Trophoblast cell (in vitro differentiated cells and primary cell): ENCODE results near the gene SLC23A3.
A peak's percentile ranks its signal among the peaks of the same experiment; 100 is the strongest.

Experiments
- DNase-seq, 2 donors: peaks; one replicate each; pipeline ENCODE4 v3.0.0-alpha.2; 2016
- H2AFZ ChIP-seq: 2 replicates; pipeline ENCODE4 v1.6.1; 2013; ENCODE audit warnings: low read length, moderate library complexity, mild to moderate bottlenecking; ENCODE audit not compliant: insufficient read depth, poor library complexity
- H2AK5ac ChIP-seq: 2 replicates; pipeline ENCODE4 v1.6.1; 2013; ENCODE audit warnings: mild to moderate bottlenecking, low read length
- H2BK120ac ChIP-seq: 2 replicates; pipeline ENCODE4 v1.6.1; 2013; ENCODE audit warnings: low read length, mild to moderate bottlenecking, moderate library complexity; ENCODE audit not compliant: insufficient read depth, poor library complexity
- H2BK12ac ChIP-seq: 2 replicates; pipeline ENCODE4 v1.6.1; 2013; ENCODE audit warnings: mild to moderate bottlenecking, low read length, moderate library complexity
- H2BK5ac ChIP-seq: 2 replicates; pipeline ENCODE4 v1.6.1; 2013; ENCODE audit warnings: low read length, low read depth, moderate library complexity, mild to moderate bottlenecking; ENCODE audit not compliant: poor library complexity
- H3K14ac ChIP-seq: 2 replicates; pipeline ENCODE4 v1.6.1; 2013; ENCODE audit warnings: mild to moderate bottlenecking, low read length
- H3K18ac ChIP-seq: 2 replicates; pipeline ENCODE4 v1.6.1; 2013; ENCODE audit warnings: mild to moderate bottlenecking, low read length
- H3K23ac ChIP-seq: 2 replicates; pipeline ENCODE4 v1.6.1; 2013; ENCODE audit warnings: low read length
- H3K27ac ChIP-seq: 2 replicates; pipeline ENCODE4 v1.5.1; 2013; ENCODE audit warnings: low read depth, mild to moderate bottlenecking, inconsistent platforms, low read length, moderate library complexity
- H3K27me3 ChIP-seq: 2 replicates; pipeline ENCODE4 v1.6.1; 2013; ENCODE audit warnings: inconsistent platforms, mild to moderate bottlenecking, low read length, moderate library complexity; ENCODE audit not compliant: insufficient read depth
- H3K36me3 ChIP-seq, 2 experiments: 1 replicate in 1 of 2; 2 replicates in 1 of 2; pipeline ENCODE4 v1.6.1; 2013; ENCODE audit warnings: low read length in 2 of 2, mild to moderate bottlenecking in 2 of 2, moderate library complexity in 1 of 2; ENCODE audit not compliant: insufficient read depth in 2 of 2, control insufficient read depth in 1 of 2
- H3K4ac ChIP-seq: 2 replicates; pipeline ENCODE4 v1.6.1; 2013; ENCODE audit warnings: low read depth, mild to moderate bottlenecking, low read length, moderate library complexity
- H3K4me1 ChIP-seq, 2 experiments: 1 replicate in 1 of 2; 2 replicates in 1 of 2; pipeline ENCODE4 v1.6.1; 2013; ENCODE audit warnings: low read length in 2 of 2, mild to moderate bottlenecking in 2 of 2, moderate library complexity in 1 of 2; ENCODE audit not compliant: insufficient read depth in 2 of 2, control insufficient read depth in 1 of 2
- H3K4me2 ChIP-seq: 2 replicates; pipeline ENCODE4 v1.6.1; 2013; ENCODE audit warnings: inconsistent platforms, mild to moderate bottlenecking, low read length, moderate library complexity
- H3K4me3 ChIP-seq: 2 replicates; pipeline ENCODE4 v1.5.1; 2013; ENCODE audit warnings: mild to moderate bottlenecking, low read depth, low read length, inconsistent platforms
- H3K79me1 ChIP-seq: one replicate; pipeline ENCODE4 v1.6.1; 2013; ENCODE audit warnings: low read length
- H3K79me2 ChIP-seq: 2 replicates; pipeline ENCODE4 v1.6.1; 2013; ENCODE audit warnings: low read length, mild to moderate bottlenecking; ENCODE audit not compliant: control insufficient read depth, insufficient read depth, poor library complexity
- H3K9ac ChIP-seq: 2 replicates; pipeline ENCODE4 v1.6.1; 2013; ENCODE audit warnings: mild to moderate bottlenecking, low read length
- H3K9me3 ChIP-seq: 2 replicates; pipeline ENCODE4 v1.6.1; 2013; ENCODE audit warnings: low read depth, mild to moderate bottlenecking, control low read depth, inconsistent platforms, low read length; ENCODE audit not compliant: insufficient read depth
- H4K12ac ChIP-seq: 2 replicates; pipeline ENCODE4 v1.6.1; 2013; ENCODE audit warnings: low read depth, mild to moderate bottlenecking, low read length, moderate library complexity
- H4K8ac ChIP-seq: 2 replicates; pipeline ENCODE4 v1.6.1; 2013; ENCODE audit warnings: low read depth, mild to moderate bottlenecking, low read length, moderate library complexity
- H4K91ac ChIP-seq: one replicate; pipeline ENCODE4 v1.6.1; 2013; ENCODE audit warnings: low read depth, mild to moderate bottlenecking, low read length, moderate library complexity
- WGBS: extraction: QIAGEN DNeasy Blood & Tissue Kit; methylation state at CpG from one replicate; pipeline ENCODE4 v1.1.7; 2013; ENCODE audit warnings: missing lambda C conversion rate; ENCODE audit not compliant: insufficient read length, insufficient coverage; ENCODE audit errors: extremely low coverage; 5-methylcytosine and 5-hydroxymethylcytosine counted together

SLC23A3 gene

DNA sequence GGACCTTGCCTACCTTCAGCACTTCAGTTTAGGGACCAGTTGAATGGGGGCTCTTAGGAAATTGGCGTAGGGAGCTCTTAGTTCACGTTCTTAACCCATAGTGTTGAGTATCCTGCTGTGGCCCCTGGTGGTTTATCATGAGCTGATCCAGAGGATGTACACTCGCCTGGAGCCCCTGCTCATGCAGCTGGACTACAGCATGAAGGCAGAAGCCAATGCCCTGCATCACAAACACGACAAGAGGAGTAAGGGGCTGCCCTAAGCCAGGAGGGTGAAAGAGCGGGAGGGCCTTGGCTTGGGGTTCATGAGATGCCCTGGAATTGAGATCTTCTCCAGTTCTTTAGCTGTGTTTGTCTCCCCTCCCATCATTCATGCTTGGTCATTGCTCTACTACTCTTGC is 11.1 kb upstream of the SLC23A3 start:
- Histone ChIP-seq H2AK5ac (no peak overlapping the region), H4K91ac (no peak overlapping the region), H3K4me3 (no peak overlapping the region), H2BK5ac (no peak overlapping the region), H3K36me3 (peaks cover 38 to 47% of the 10 kb centered on the region in 2 experiments), H3K14ac (no peak overlapping the region), H3K18ac (no peak overlapping the region), H2BK12ac (no peak overlapping the region), H3K79me1 (peaks cover 17% of the 10 kb centered on the region), H3K27ac (no peak overlapping the region), H3K4me1 (peaks cover 3 to 8% of the 10 kb centered on the region in 2 experiments), H3K9ac (no peak overlapping the region), H3K79me2 (peaks cover 7% of the 10 kb centered on the region), H3K4me2 (no peak overlapping the region), H4K12ac (no peak overlapping the region), H3K9me3 (no peaks in the 10 kb centered on the region), H2AFZ (no peak overlapping the region), H2BK120ac (no peak overlapping the region), H4K8ac (no peak overlapping the region), H3K27me3 (no peaks in the 10 kb centered on the region), H3K23ac (no peak overlapping the region), H3K4ac (no peak overlapping the region)
- WGBS: no CpG with 5 or more reads among the region's 5 CpGs
- DNase-seq: no peak

DNA sequence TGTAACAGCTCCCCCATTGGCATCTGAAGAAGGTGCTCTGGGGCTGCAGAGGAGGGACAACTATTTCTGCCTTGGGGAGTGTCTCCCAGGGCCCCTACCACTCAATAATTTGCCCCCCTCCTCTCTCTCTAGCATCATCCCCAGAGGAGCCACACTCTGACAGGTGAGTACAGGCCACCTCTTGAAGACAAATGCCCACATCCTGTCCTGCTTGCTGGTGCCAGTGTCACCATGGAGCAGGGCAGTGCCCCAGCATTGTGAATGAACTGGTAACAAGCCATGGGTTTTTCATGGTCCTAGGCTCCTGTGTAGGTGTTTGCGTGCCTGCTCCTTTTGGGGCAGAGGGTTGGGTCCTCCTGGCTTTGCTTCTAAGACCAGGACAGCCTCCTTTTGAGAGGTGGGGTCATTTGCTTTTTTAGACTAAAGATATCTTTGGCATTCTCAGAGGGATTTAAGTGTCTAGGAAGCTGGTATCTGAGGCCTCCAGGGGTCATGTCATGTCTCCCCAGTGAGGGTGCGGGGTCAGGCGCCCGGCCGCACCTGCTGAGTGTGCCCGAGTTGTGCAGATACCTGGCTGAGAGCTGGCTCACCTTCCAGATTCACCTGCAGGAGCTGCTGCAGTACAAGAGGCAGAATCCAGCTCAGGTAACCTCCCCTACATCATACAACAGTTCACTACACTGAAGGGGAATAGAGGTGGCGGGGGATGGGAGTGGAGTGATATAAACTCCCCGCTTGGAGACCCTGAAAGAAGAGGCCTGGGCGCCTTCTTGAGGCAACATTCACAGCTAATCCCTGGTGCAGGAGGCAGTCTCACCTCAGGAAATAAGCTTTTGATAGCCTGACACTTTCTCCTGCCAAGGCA is 10.0 kb upstream of the SLC23A3 start:
- H4K12ac ChIP-seq: no peak overlapping the region
- WGBS: no CpG with 5 or more reads among the region's 9 CpGs
- H3K79me1 ChIP-seq: peaks cover 17% of the 10 kb centered on the region
- no peak overlapping the region for H2AK5ac ChIP-seq
- no peak overlapping the region for H4K91ac ChIP-seq
- no peak overlapping the region for H3K14ac ChIP-seq
- H3K27ac ChIP-seq: no peak overlapping the region
- H3K4me2 ChIP-seq: no peak overlapping the region
- H3K4me1 ChIP-seq: peaks cover 3 to 9% of the 10 kb centered on the region in 2 experiments
- no peak overlapping the region for H2AFZ ChIP-seq
- no peak overlapping the region for H3K4ac ChIP-seq
- H3K9ac ChIP-seq: no peak overlapping the region
- H3K18ac ChIP-seq: peak overlapping the region; percentile 21
- no peak overlapping the region for H2BK5ac ChIP-seq
- no peak for DNase-seq
- no peak overlapping the region for H3K4me3 ChIP-seq
- no peaks in the 10 kb centered on the region for H3K27me3 ChIP-seq
- no peak overlapping the region for H2BK12ac ChIP-seq
- H3K23ac ChIP-seq: no peak overlapping the region
- no peak overlapping the region for H4K8ac ChIP-seq
- H3K9me3 ChIP-seq: no peaks in the 10 kb centered on the region
- H3K36me3 ChIP-seq: peaks cover 39 to 48% of the 10 kb centered on the region in 2 experiments
- no peak overlapping the region for H2BK120ac ChIP-seq
- H3K79me2 ChIP-seq: peaks cover 7% of the 10 kb centered on the region

DNA sequence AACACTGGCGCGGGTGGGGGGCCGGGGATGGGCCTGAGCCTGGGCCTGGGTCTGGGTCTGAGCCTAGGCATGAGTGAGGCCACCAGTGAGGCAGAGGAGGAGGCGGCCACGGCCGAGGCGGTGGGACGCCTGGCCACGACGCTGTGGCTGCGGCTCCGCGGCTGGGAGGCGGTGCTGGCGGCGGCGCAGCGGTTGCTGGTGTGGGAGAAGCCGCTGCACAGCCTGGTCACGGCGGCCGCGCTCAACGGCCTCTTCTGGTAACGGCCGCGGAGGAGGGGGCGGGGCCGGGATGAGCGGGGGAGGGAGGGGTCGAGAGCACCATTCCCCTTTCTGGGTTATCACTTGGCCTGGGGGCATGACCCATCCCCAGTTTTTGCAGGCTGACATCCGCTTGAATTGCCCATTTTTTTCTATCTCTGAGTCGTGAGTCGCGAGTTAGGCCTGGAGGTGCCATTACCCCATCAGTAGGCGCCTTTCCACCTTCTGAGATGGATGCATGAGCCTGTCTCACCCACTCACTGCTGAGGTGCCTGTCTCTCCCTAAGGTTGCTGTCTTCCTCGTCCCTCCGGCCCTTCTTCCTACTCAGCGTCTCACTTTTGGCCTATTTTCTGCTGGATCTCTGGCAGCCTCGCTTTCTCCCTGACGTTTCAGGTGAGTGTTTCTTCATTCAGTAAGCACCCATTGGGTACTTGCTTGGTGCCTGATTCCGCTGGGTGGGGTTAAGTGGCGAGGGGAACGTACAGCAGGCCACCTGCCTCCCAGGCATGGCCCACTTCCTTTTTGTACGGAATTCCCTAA is 8.7 kb upstream of the SLC23A3 start:
- H3K79me2 ChIP-seq: peaks cover 7% of the 10 kb centered on the region
- peaks cover 3 to 9% of the 10 kb centered on the region in 2 experiments for H3K4me1 ChIP-seq
- peak overlapping the region; percentile 99 for H3K4me3 ChIP-seq
- H2BK12ac ChIP-seq: no peak overlapping the region
- H3K4me2 ChIP-seq: peak overlapping the region; percentile 85
- H4K8ac ChIP-seq: peak overlapping the region; percentile 92
- H2AK5ac ChIP-seq: peak overlapping the region; percentile 50
- peak overlapping the region; percentile 89 for H4K91ac ChIP-seq
- peaks cover 17% of the 10 kb centered on the region for H3K79me1 ChIP-seq
- no CpG with 5 or more reads among the region's 45 CpGs for whole genome bisulfite sequencing
- peak overlapping the region; percentile 95 for H3K27ac ChIP-seq
- peak overlapping the region; percentile 89 for H2AFZ ChIP-seq
- H4K12ac ChIP-seq: peak overlapping the region; percentile 22
- H3K14ac ChIP-seq: peak overlapping the region; percentile 92
- H3K18ac ChIP-seq: peak overlapping the region; percentile 92
- peak overlapping the region; percentile 82 for H3K9ac ChIP-seq
- peak overlapping the region; percentile 73 for H3K4ac ChIP-seq
- peak overlapping the region; percentile 71 for H2BK5ac ChIP-seq
- no peaks in the 10 kb centered on the region for H3K9me3 ChIP-seq
- DNase-seq: peak; percentile 7 to 46
- H3K23ac ChIP-seq: no peak overlapping the region
- H3K27me3 ChIP-seq: no peaks in the 10 kb centered on the region
- H3K36me3 ChIP-seq: peaks cover 40 to 47% of the 10 kb centered on the region in 2 experiments
- H2BK120ac ChIP-seq: peak overlapping the region; percentile 65

DNA sequence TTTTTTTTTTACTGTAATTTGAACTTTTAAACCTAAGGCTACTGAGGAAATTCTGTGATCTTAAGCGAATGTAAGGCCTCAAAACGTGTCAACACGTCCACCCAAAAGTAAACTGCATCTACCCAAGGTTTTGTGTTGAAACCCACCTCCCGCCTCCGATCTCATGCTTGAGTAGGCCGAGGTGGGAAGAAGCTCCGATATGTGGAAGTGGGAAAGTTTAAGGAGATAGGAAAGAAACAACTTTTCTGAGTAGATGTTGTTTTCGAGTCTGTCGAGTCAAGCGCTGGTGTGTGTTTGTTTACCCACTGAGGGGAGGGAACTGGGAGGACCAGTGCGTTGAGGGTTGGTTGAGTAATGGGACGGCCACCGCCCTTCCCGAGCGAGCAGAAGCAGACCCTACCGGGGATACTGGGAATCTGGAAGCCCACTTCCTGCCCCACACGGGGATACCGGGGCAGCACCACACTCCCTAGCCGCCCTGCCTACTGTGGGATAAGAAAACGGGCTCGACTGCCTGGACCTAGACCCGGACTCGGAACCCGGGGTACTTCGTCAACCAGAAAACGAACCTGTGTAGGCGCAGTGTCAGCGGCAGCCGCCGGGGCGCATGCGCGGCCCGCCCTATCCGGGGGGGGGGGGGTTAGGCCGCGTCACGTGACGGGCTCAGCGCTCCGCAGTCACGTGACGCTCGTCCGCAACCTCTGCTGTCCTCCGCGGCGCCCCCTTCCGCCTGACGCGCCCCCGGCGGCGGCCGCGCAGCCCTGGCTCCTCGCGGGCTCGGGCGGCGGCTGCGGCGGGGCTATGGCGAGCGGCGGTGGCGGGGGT is 7.9 kb upstream of the SLC23A3 start, which contains the start of gene RETREG2:
RETREG2 (plus strand) TSS at position 724 of the 825 bp plus-strand sequence; CDS start at position 802, 78 bp downstream.
- peaks cover 3 to 9% of the 10 kb centered on the region in 2 experiments for H3K4me1 ChIP-seq
- no peak within 1 kb of the TSS for H3K23ac ChIP-seq
- H2BK120ac ChIP-seq: peak within 1 kb of the TSS; percentile 80
- peaks cover 42 to 45% of the 10 kb centered on the region in 2 experiments for H3K36me3 ChIP-seq
- peak within 1 kb of the TSS; percentile 99 for H3K4me2 ChIP-seq
- peak within 1 kb of the TSS; percentile 95 for H3K27ac ChIP-seq
- H3K4me3 ChIP-seq: peak within 1 kb of the TSS; percentile 99
- peak within 1 kb of the TSS; percentile 89 for H2AFZ ChIP-seq
- WGBS: no CpG with 5 or more reads among the region's 67 CpGs
- peaks cover 17% of the 10 kb centered on the region for H3K79me1 ChIP-seq
- H2AK5ac ChIP-seq: peak within 1 kb of the TSS; percentile 50
- H3K4ac ChIP-seq: peak within 1 kb of the TSS; percentile 76
- peak within 1 kb of the TSS; percentile 96 for H3K14ac ChIP-seq
- peak within 1 kb of the TSS; percentile 92 for H3K18ac ChIP-seq
- H3K9ac ChIP-seq: peak within 1 kb of the TSS; percentile 89
- peak within 1 kb of the TSS; percentile 84 for H4K12ac ChIP-seq
- DNase-seq: peak; percentile 85 to 88
- peak within 1 kb of the TSS; percentile 98 for H4K8ac ChIP-seq
- no peak within 1 kb of the TSS for H2BK12ac ChIP-seq
- H3K27me3 ChIP-seq: no peaks in the 10 kb centered on the region
- H3K79me2 ChIP-seq: peaks cover 7% of the 10 kb centered on the region
- H4K91ac ChIP-seq: peak within 1 kb of the TSS; percentile 91
- no peaks in the 10 kb centered on the region for H3K9me3 ChIP-seq
- peak within 1 kb of the TSS; percentile 93 for H2BK5ac ChIP-seq
